Stimulated activated CD4-positive, alpha-beta T cell treated with anti-CD3 and anti-CD28 coated beads, Interleukin-4, amount 100 ng/mL, for 48 hours (primary cell): Measurements from ENCODE around the gene SHISA3.

ENCODE experiments used
- DNase-seq, 2 donors: peaks; one replicate each; pipeline ENCODE4 v3.0.0-alpha.2; 2020; ENCODE audit warnings: low read depth in 2 of 2

Gene SHISA3

GRCh38 chr4:42391981-42392380 lies 5.3 kb upstream of the SHISA3 start:
- no peak for DNase-seq

- DNase-seq, result no peak
These were observed 4.9 kb upstream of the SHISA3 start for GRCh38 chr4:42392436-42392835.

- no peak for DNase-seq
These were observed 1.7 kb upstream of the SHISA3 start for GRCh38 chr4:42395595-42395994.

GRCh38 chr4:42396361-42396751 lies 932 bp upstream of the SHISA3 start:
- DNase-seq, result no peak

- no peak for DNase-seq
These were observed 415 bp downstream of the SHISA3 start for GRCh38 chr4:42397635-42398170.

- DNase-seq, result peak in 1 of 2 donors; percentile 33
These were observed 1.0 kb downstream of the SHISA3 start for GRCh38 chr4:42398171-42398870.

- DNase-seq, result no peak
These were observed 1.6 kb downstream of the SHISA3 start for GRCh38 chr4:42398871-42399331.

GRCh38 chr4:42399393-42399792 lies 2.1 kb downstream of the SHISA3 start:
- no peak for DNase-seq

- DNase-seq, result no peak
These were observed 3.9 kb downstream of the SHISA3 start for GRCh38 chr4:42401171-42401570.

- no peak for DNase-seq
These were observed 6.7 kb downstream of the SHISA3 start for GRCh38 chr4:42404001-42404400.

GRCh38 chr4:42410446-42410845 lies 13.2 kb downstream of the SHISA3 start:
- DNase-seq, result no peak

GRCh38 chr4:42411803-42412202 lies 14.5 kb downstream of the SHISA3 start:
- no peak for DNase-seq

- no peak for DNase-seq
These were observed 15.0 kb downstream of the SHISA3 start for GRCh38 chr4:42412251-42412650.

GRCh38 chr4:42415281-42415680 lies 18.0 kb downstream of the SHISA3 start:
- DNase-seq, result no peak

- DNase-seq, result no peak
These were observed 18.7 kb downstream of the SHISA3 start for GRCh38 chr4:42416017-42416416.

- no peak for DNase-seq
These were observed 20.3 kb downstream of the SHISA3 start for GRCh38 chr4:42417550-42417949.

- DNase-seq, result no peak
These were observed 22.9 kb downstream of the SHISA3 start for GRCh38 chr4:42420140-42420539.

- no peak for DNase-seq
These were observed 28.1 kb downstream of the SHISA3 start for GRCh38 chr4:42425146-42426065.

- no peak for DNase-seq
These were observed 30.7 kb downstream of the SHISA3 start for GRCh38 chr4:42428036-42428435.

GRCh38 chr4:42436928-42437565 lies 39.8 kb downstream of the SHISA3 start:
- no peak for DNase-seq

GRCh38 chr4:42440083-42440482 lies 42.8 kb downstream of the SHISA3 start:
- no peak for DNase-seq

- DNase-seq, result no peak
These were observed 45.3 kb downstream of the SHISA3 start for GRCh38 chr4:42442601-42443000.
